PC-3 (cell line): ENCODE data around the gene OR5AR1.
"Not testable (repeated sequence)": the region's sequence is repeated elsewhere in the genome, so short reads cannot be mapped to it uniquely, and the experiment has no call there.

Source experiments
- EZH2phosphoT487 ChIP-seq: fragments of 300-600 bp; sonication (generic); IDR thresholded peaks from 2 replicates; pipeline ENCODE4 v1.6.1; 2018; ENCODE audit warnings: mild to moderate bottlenecking, antibody characterized with exemption, low read length, borderline replicate concordance
- TF ChIP-seq, protein P1 (sequence below): fragments of 300-600 bp; sonication (generic); conservative IDR thresholded peaks from 2 replicates; pipeline ENCODE4 v1.5.1; 2017; ENCODE audit warnings: antibody characterized with exemption, low read depth, mild to moderate bottlenecking, low read length

DNA sequence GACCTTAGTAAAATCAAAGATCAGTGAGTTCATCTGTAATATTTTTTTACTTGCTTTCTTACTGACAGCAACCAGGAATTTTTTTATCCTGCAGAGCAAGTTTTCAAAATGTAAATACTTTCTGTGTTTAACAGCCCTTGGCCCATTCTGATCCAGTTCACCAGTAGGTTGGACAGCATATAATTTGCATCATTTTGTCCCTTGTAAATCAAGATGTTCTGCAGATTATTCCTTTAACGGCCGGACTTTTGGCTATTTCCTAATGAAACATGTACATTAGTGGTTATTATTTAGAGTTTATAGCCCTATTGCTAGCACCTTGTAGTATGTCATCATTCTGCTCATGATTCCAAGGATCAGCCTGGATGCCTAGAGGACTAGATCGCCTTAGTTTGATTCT is 27.7 kb downstream of the OR5AR1 start:
- TF ChIP-seq, protein P1, sequence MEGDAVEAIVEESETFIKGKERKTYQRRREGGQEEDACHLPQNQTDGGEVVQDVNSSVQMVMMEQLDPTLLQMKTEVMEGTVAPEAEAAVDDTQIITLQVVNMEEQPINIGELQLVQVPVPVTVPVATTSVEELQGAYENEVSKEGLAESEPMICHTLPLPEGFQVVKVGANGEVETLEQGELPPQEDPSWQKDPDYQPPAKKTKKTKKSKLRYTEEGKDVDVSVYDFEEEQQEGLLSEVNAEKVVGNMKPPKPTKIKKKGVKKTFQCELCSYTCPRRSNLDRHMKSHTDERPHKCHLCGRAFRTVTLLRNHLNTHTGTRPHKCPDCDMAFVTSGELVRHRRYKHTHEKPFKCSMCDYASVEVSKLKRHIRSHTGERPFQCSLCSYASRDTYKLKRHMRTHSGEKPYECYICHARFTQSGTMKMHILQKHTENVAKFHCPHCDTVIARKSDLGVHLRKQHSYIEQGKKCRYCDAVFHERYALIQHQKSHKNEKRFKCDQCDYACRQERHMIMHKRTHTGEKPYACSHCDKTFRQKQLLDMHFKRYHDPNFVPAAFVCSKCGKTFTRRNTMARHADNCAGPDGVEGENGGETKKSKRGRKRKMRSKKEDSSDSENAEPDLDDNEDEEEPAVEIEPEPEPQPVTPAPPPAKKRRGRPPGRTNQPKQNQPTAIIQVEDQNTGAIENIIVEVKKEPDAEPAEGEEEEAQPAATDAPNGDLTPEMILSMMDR: not testable (repeated sequence)
- TF ChIP-seq EZH2phosphoT487: not testable (repeated sequence)
